NCI-H146 treated with DMSO at 0.1 percent for 48 hours (cell line): ENCODE measurements around the gene COQ5.
A peak's percentile ranks its signal among the peaks of the same experiment; 100 is the strongest.
"Not testable (repeated sequence)": the region's sequence is repeated elsewhere in the genome, so short reads cannot be mapped to it uniquely, and the experiment has no call there.

Experiments
- DNase-seq: peaks from one replicate; lab custom pipeline; 2025; ENCODE audit not compliant: unreplicated experiment; lab: John Stamatoyannopoulos, UW

COQ5 gene

GRCh38 chr12:120528861-120529525 lies at the start of gene COQ5:
Gene COQ5 (minus strand): TSS chr12:120529158. CDS start chr12:120529141, 17 bp downstream.
- peak; percentile 81 for DNase-seq

DNA sequence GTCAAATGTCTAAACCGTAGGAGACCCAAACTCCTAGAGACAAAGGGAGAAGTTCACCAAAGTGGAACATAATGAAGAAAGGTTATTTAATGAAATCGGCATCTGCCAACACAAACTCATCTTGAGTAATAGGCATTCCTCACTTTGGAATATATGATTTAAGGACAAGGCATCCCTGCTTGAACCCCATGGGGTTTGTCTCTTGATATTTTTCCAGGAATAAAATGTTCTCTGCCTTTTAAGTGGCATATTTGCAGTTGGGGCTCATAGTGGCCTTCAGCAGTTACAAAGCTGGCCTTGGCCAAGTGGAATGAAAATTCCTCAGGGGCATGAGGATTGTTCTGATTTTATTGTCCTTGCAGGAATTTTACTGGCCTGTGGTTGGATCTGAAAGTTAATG lies 45.1 kb upstream of the COQ5 start:
- DNase-seq, result no peak

DNA sequence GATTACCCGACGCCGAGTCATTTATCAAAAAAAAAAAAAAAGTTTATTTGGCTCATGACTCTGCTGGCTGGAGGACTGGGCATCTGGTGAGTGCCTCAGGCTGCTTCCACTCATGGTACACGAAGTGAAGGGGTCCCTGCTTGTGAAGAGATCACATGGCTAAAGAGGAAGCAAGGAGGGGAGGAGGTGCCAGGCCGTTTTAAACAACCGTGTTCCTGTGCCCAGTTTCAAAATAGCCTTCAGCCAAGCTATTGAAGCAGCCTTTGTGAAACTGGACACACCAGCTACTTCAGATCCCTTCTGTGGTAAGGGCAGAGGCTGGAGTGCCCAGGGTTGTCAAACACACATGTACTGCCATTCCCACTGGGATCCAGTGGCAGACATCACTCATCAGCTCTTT lies 44.6 kb upstream of the COQ5 start:
- DNase-seq, result no peak

DNA sequence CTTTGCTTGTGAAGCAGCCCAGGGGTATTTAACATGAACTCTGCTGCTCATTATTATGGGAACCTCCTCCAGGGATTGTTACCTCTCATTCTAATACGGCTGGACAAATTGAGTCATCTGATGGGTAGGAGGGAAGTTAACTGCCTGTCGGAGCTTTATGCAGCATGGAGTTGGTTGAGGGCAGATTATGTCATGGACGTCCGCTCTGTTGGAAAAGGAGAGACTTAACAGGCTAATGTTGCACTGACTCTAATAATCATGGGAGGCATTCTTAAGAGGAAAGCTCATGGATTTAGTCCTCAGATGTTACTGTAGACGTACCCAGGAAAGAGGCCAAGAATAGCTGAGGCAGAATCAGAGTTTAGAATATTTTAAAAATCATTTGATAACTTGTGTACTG lies 42.3 kb upstream of the COQ5 start:
- DNase-seq, result no peak

GRCh38 chr12:120563495-120563894 lies 34.5 kb upstream of the COQ5 start:
- DNase-seq, result no peak

DNA sequence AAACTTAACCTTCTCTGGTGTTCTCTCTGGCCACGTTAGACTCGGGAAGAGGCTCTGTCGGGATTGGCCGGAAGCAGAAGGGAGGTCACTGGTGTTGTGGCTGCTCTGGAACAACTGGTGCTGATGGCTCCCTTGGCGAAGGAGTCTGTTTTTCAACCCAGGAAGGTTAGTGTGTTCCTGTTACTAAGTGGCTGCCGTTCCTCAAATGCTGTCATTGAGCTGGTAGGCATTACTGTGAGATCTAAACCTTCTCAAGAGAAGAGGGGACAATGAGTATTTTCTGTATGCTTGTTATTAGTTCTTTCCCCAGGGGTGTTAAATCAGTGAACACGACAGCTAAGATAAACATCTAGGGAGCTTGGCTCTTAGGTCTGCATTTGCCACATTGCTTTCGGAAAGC lies 33.9 kb upstream of the COQ5 start:
- DNase-seq, result no peak

DNA sequence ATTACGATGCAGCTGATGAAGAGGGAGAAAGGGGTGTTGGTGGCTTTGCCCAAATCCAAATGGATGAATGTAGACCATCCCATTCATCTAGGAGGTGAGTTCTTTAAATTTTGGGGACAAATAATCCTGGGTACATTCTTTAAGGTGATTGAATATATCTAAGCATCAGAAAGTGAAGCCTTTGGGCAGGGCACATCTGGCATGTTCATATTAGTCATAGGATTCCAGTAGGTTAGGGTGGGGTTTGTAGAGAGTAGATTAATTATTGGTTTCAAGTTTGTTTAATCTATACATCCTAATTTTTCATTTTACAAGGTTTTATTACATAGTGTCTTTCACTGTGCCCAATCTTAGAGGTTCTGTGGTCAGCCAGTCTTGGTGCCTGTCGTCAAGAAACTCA lies 28.6 kb upstream of the COQ5 start:
- DNase-seq, result no peak

DNA sequence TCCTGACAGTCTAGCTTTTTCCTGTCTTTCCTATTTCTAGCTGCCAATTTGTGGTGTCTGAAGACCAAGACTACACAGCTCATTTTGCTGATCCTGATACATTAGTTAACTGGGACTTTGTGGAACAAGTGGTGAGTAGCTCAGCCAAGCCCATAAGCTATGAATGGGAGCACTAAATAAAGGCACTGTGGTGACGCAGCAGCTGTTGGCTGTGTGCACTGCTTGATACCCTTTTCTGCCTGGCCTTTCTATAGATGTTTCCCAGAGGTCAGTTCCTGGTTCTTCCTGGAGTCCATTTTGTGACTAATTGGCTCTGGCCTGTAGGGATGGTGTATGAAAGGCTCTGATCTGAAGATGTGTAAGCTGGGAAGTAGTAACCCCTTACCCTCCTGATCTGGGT lies 25.7 kb upstream of the COQ5 start:
- DNase-seq, result no peak

DNA sequence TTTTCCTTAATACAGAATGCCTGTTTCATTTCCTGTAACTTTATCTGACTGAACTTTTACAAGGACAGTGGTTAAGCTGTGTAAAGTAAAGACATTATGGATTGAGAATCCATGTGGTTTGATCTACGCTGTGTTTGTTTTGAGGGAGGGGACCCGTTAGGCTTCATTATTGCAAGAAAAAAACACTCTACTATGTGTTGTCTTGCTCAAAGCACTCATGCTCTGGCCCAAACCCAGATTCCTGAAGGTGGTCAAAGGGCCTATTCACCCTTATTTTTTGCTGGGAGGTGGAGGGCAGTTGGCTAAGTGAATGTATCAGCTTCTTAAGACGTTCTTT lies 17.1 kb upstream of the COQ5 start:
- DNase-seq, result no peak

GRCh38 chr12:120544691-120545090 lies 15.7 kb upstream of the COQ5 start:
- DNase-seq, result no peak

DNA sequence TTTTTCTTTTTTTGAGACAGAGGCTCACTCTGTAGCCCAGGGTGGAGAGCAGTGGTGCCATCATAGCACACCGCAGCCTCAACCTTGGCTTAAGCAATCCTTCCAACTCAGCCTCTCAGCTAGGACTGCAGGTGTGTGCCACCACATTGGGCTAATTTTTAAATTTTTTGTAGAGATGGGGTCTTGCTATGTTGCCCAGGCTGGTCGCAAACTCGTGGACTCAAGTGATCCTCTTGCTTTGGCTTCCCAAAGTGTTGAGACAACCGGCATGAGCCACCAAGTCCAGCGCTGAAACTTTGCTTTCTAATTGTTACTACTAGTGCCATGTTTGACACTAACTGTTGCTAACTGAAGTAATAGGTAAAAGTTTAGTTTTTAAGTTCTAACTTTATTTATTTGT lies 13.2 kb upstream of the COQ5 start:
- DNase-seq, result no peak

GRCh38 chr12:120540445-120540844 lies 11.5 kb upstream of the COQ5 start:
- no peak for DNase-seq

- no peak for DNase-seq
Measured at GRCh38 chr12:120539303-120539702, 10.3 kb upstream of the COQ5 start.

- DNase-seq, result no peak
Measured at GRCh38 chr12:120538281-120539156, 9.6 kb upstream of the COQ5 start.

DNA sequence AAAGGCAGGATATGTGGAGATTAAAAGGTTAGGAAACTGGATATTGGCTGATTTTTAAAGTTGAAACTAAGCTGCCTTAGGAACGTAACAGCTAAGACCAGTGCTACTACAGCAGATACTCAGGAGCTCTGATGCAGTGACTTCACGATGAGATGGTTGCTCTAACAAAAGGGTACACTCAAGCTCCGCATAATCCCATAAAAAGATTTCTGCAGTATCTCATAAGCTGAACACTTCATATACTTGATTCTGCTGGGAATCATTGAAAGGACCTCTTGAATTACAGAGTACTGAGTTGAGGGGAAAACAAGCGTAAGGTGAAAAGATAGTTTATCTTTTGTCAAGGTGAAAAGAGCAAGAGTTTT lies 8.9 kb upstream of the COQ5 start:
- DNase-seq, result no peak

GRCh38 chr12:120536064-120536791 lies 7.3 kb upstream of the COQ5 start:
- no peak for DNase-seq

DNA sequence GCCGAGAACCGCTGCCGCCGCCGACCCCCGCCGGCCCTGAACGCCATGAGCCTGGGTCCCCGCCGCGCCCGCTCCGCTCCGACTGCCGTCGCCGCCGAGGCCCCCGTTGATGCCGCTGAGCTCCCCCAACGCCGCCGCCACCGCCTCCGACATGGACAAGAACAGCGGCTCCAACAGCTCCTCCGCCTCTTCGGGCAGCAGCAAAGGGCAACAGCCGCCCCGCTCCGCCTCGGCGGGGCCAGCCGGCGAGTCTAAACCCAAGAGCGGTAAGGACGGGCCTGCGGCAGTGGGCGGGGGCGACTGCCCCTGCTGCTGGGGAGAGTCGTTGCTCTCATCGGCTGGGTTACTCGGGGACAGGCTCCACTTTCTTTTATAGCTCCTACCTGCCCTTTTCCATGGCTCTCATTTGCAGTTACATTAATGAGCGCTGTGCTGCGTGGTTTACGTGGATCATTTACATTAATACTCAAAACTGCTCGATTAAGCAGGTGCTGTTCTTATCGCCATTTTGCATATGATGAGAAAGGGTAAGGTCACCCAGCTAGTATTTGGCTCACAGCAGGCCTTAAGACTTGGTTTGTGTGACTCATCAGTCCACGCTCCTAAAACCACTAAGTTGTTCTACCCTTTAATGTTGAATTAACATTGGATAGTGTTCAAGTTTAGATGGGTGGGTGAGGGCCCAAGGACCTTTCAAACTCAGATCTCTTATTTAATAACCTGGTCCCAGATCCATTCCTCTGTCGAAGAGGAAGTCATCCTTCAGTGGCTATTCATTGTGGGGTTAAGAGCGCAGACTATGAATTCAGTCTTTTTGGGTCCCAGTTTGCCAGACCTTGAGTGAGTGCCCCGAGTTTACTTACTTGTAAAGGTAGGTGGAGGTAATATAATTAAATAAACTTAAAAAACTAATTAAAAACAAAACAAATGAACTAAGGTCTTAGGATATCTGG lies 6.0 kb upstream of the COQ5 start:
- peak; percentile 46 for DNase-seq

DNA sequence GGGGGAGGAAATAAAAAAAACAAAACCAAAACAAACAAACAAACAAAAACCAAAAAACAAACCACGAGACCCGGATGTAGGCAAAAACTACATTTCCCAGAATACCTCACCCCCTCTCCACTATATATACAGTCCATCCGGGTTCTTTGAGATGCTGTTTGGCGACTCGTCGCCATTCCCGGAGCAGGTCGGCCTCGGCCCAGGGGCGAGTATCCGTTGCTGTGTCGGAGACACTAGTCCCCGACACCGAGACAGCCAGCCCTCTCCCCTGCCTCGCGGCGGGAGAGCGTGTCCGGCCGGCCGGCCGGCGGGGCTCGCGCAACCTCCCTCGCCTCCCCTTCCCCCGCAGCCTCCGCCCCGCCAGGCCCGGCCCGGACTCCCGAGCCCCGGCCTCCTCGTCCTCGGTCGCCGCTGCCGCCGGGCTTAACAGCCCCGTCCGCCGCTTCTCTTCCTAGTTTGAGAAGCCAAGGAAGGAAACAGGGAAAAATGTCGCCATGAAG lies 5.3 kb upstream of the COQ5 start, which contains the start of gene RNF10:
RNF10 (plus strand) TSS at position 154 of the 500 bp plus-strand sequence. CDS start 456 bp downstream, outside the sequence.
- DNase-seq, result peak; percentile 82

DNA sequence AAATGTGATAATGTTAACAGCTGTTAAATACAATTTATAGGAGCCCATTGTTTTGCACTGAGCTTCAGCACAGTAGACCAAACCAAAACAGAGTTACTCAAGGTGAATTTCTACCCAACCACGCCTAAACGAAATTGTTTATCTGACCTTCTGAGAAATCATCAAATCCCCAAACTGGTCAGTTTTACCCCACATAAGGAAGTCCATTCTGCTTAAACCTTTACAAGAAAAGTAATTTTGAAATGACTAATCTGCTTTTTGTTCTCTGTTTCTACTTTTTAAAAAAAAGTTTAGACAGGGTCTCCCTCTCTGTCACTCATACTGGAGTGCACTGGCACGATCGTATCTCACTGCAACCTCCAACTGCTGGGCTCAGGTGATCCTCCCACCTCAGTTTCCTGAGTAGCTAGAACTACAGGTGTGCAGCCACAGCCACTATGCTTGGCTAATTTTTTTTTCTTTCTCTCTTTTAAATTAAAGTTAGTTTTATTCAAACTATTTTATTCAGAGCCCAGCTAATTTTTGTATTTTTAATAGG lies 3.8 kb upstream of the COQ5 start:
- DNase-seq, result no peak

- DNase-seq, result not testable (repeated sequence)
Measured at GRCh38 chr12:120530418-120530761, 1.4 kb upstream of the COQ5 start.
